K562 (cell line): ENCODE data around the gene PYGM.

Source experiments
- AFF4 ChIP-seq: sonication (generic); formaldehyde crosslinking; IDR thresholded peaks from 2 replicates; pipeline ENCODE4 v1.8.0; 2023; ENCODE audit warnings: mild to moderate bottlenecking, missing genetic modification reagents
- CBX2 ChIP-seq: fragments of 200-600 bp; sonication (generic); IDR thresholded peaks from one replicate; pipeline ENCODE4 v1.6.1; 2012; ENCODE audit warnings: mild to moderate bottlenecking, low read length, inconsistent platforms; ENCODE audit not compliant: insufficient read depth, poor library complexity, severe bottlenecking
- CREBBP ChIP-seq: IDR thresholded peaks from one replicate; pipeline ENCODE4 v1.6.1; 2012; ENCODE audit warnings: low read depth, mild to moderate bottlenecking, control low read depth, inconsistent platforms, low read length
- CTCF ChIP-seq, 3 experiments: IDR thresholded peaks in 2 of 3; conservative IDR thresholded peaks in 1 of 3; 2 replicates each; pipeline ENCODE4 v1.5.1; 2011 to 2012; ENCODE audit warnings: low read length in 3 of 3, mild to moderate bottlenecking in 3 of 3, control low read depth in 2 of 3, improper control_type of control experiment in 1 of 3, inconsistent platforms in 1 of 3, low read depth in 1 of 3, mixed read lengths in 1 of 3, moderate library complexity in 1 of 3; ENCODE audit not compliant: insufficient read depth in 2 of 3
- EZH2 ChIP-seq: IDR thresholded peaks from 2 replicates; pipeline ENCODE4 v1.6.1; 2012; ENCODE audit warnings: low read depth, mild to moderate bottlenecking, inconsistent platforms, low read length, borderline replicate concordance
- JUNB ChIP-seq: fragments of 450-650 bp; formaldehyde crosslinking; conservative IDR thresholded peaks from 2 replicates; pipeline ENCODE4 v1.4.0; 2020; ENCODE audit warnings: mild to moderate bottlenecking
- YY1 ChIP-seq, 3 experiments: IDR thresholded peaks; 2 replicates each; pipeline ENCODE4 v1.6.1; 2011; ENCODE audit warnings: low read length in 2 of 3, mild to moderate bottlenecking in 2 of 3, moderate library complexity in 2 of 3, borderline replicate concordance in 1 of 3, control low read depth in 1 of 3, low read depth in 1 of 3; ENCODE audit not compliant: insufficient read depth in 3 of 3, insufficient replicate concordance in 2 of 3, control insufficient read depth in 1 of 3, insufficient read length in 1 of 3; ENCODE audit errors: extremely low read depth in 1 of 3
- ZNF24 ChIP-seq: fragments of 450-650 bp; IDR thresholded peaks from 2 replicates; pipeline ENCODE4 v1.6.1; 2016
- ZNF699 ChIP-seq: fragments of 250-450 bp; sonication (Bioruptor Pico); IDR thresholded peaks from 2 replicates; pipeline ENCODE4 v1.8.0; 2021; ENCODE audit warnings: mild to moderate bottlenecking, moderate library complexity; ENCODE audit not compliant: insufficient replicate concordance

- TF ChIP-seq ZNF699 (no peak), CREBBP (no peak), CBX2 (no peak), AFF4 (no peak), YY1 (IDR thresholded peaks at IDR 0.05; ENCODE audit: borderline replicate concordance in 1 of 3, control insufficient read depth in 1 of 3, extremely low read depth in 1 of 3, insufficient read depth in 3 of 3, insufficient read length in 1 of 3, insufficient replicate concordance in 2 of 3, low read depth in 1 of 3, low read length in 2 of 3) (no peak), JUNB (no peak), ZNF24 (no peak), CTCF (IDR thresholded peaks at IDR 0.05 in 2 of 3, conservative IDR thresholded peaks at IDR 0.05 in 1 of 3; ENCODE audit: insufficient read depth in 2 of 3, low read depth in 1 of 3, low read length in 3 of 3) (no peak), EZH2 (no peak)
Measured at GRCh38 chr11:64794526-64794925, 34.8 kb upstream of the PYGM start.
